Gastrocnemius medialis (tissue), 4 donors: ENCODE measurements around the gene FCGR3A.

Source experiments
- CTCF ChIP-seq, 5 experiments: fragments of 450-650 bp in 3 of 5; fragments of 200-600 bp in 2 of 5; sonication (generic) in 2 of 5; IDR thresholded peaks in 4 of 5; conservative IDR thresholded peaks in 1 of 5; 1 replicate in 4 of 5; 2 replicates in 1 of 5; pipeline ENCODE4 v1.5.1; 2016 to 2019; ENCODE audit warnings: antibody characterized with exemption in 5 of 5, mild to moderate bottlenecking in 3 of 5, moderate library complexity in 3 of 5
- POLR2A ChIP-seq, 2 donors: fragments of 450-650 bp; IDR thresholded peaks; one replicate each; pipeline ENCODE4 v1.6.1; 2017; ENCODE audit warnings: antibody characterized with exemption in 2 of 2, mild to moderate bottlenecking in 2 of 2, moderate library complexity in 2 of 2

GRCh38 chr1:161511018-161511755 is 38.4 kb downstream of the FCGR3A start:
- TF ChIP-seq CTCF (IDR thresholded peaks at IDR 0.05 in 4 of 5, conservative IDR thresholded peaks at IDR 0.05 in 1 of 5): no peak
- TF ChIP-seq POLR2A (IDR thresholded peaks at IDR 0.05): no peak
